Vagina (tissue), 2 donors: ENCODE measurements around the gene PRM3. TPM values are rescaled to one million over a fixed set of nuclear protein-coding genes. Genes with fewer than 3 reads are reported as not detected.

Experiments
- DNase-seq, 2 donors: peaks; one replicate each; pipeline ENCODE4 v3.0.0-alpha.2; 2017; ENCODE audit errors: extremely low spot score in 2 of 2
- H3K27ac ChIP-seq: fragments of 200-600 bp; sonication (generic); one replicate; pipeline ENCODE4 v1.5.1; 2019
- H3K27me3 ChIP-seq: fragments of 200-600 bp; sonication (generic); one replicate; pipeline ENCODE4 v1.5.1; 2019
- H3K36me3 ChIP-seq, 2 donors: fragments of 200-600 bp; sonication (generic); one replicate each; pipeline ENCODE4 v1.5.1; 2017 to 2019
- H3K4me1 ChIP-seq: fragments of 200-600 bp; sonication (generic); one replicate; pipeline ENCODE4 v1.5.1; 2019
- H3K4me3 ChIP-seq, 2 donors: fragments of 200-600 bp; sonication (generic); 1 replicate in 1 of 2; 2 replicates in 1 of 2; pipeline ENCODE4 v1.5.1; 2016 to 2019
- H3K9me3 ChIP-seq: fragments of 200-600 bp; sonication (generic); one replicate; pipeline ENCODE4 v1.5.1; 2019
- CTCF ChIP-seq, 3 experiments: fragments of 450-650 bp in 2 of 3; fragments of 200-600 bp in 1 of 3; sonication (generic) in 1 of 3; IDR thresholded peaks; one replicate each; pipeline ENCODE4 v1.5.1; 2017 to 2019; ENCODE audit warnings: antibody characterized with exemption in 3 of 3, mild to moderate bottlenecking in 2 of 3, moderate library complexity in 2 of 3
- POLR2A ChIP-seq, 2 donors: fragments of 450-650 bp; IDR thresholded peaks; one replicate each; pipeline ENCODE4 v1.6.1; 2017; ENCODE audit warnings: antibody characterized with exemption in 2 of 2, mild to moderate bottlenecking in 2 of 2, moderate library complexity in 2 of 2
- POLR2AphosphoS5 ChIP-seq, 2 donors: sonication (generic); formaldehyde crosslinking; IDR thresholded peaks; one replicate each; pipeline ENCODE4 v1.9.0; 2017; ENCODE audit warnings: antibody characterized with exemption in 2 of 2, mild to moderate bottlenecking in 2 of 2, low read depth in 1 of 2; ENCODE audit not compliant: insufficient read depth in 1 of 2
- intact Hi-C: fragments of 100-400 bp; cut with DNase I; formaldehyde crosslinking; loops from one replicate; pipeline ENCODE4 v1.15.1; 2023
- total RNA-seq: library from RNA; depleted of rRNA; stranded (reverse); fragments of >200 nt; gene quantifications from one replicate; pipeline ENCODE4 v1.2.3, GENCODE V29; 2016

PRM3 gene
- total RNA-seq, 1 donor from 2014 or later = not detected

- Histone ChIP-seq H3K4me1 (no peaks in the 10 kb centered on the region), H3K27ac (no peak overlapping the region), H3K9me3 (no peaks in the 10 kb centered on the region), H3K27me3 (no peaks in the 10 kb centered on the region), H3K36me3 (no peaks in the 10 kb centered on the region), H3K4me3 (no peak overlapping the region)
- intact Hi-C loops = no loop called here
- DNase-seq = no peak
- TF ChIP-seq POLR2AphosphoS5 (IDR thresholded peaks at IDR 0.05; ENCODE audit: insufficient read depth in 1 of 2, low read depth in 1 of 2) = no peak
- TF ChIP-seq POLR2A (IDR thresholded peaks at IDR 0.05) = no peak
- no peak for TF ChIP-seq CTCF (IDR thresholded peaks at IDR 0.05)
These were observed 33.0 kb upstream of the PRM3 start for GRCh38 chr16:11306381-11306780.

GRCh38 chr16:11303405-11304138 is 30.1 kb upstream of the PRM3 start:
- Histone ChIP-seq H3K9me3 (no peaks in the 10 kb centered on the region), H3K36me3 (no peaks in the 10 kb centered on the region), H3K27me3 (no peaks in the 10 kb centered on the region), H3K4me1 (no peaks in the 10 kb centered on the region), H3K4me3 (no peak overlapping the region), H3K27ac (no peak overlapping the region)
- no peak for DNase-seq
- TF ChIP-seq POLR2A (IDR thresholded peaks at IDR 0.05) (no peak), CTCF (IDR thresholded peaks at IDR 0.05) (no peak), POLR2AphosphoS5 (IDR thresholded peaks at IDR 0.05; ENCODE audit: insufficient read depth in 1 of 2, low read depth in 1 of 2) (no peak)
- intact Hi-C loops = no loop called here

- Histone ChIP-seq H3K4me1 (peaks cover 3% of the 10 kb centered on the region), H3K9me3 (no peaks in the 10 kb centered on the region), H3K36me3 (no peaks in the 10 kb centered on the region), H3K27me3 (no peaks in the 10 kb centered on the region), H3K4me3 (no peak overlapping the region), H3K27ac (no peak overlapping the region)
- intact Hi-C loops = no loop called here
- TF ChIP-seq CTCF (IDR thresholded peaks at IDR 0.05) (no peak), POLR2AphosphoS5 (IDR thresholded peaks at IDR 0.05; ENCODE audit: insufficient read depth in 1 of 2, low read depth in 1 of 2) (no peak), POLR2A (IDR thresholded peaks at IDR 0.05) (no peak)
- no peak for DNase-seq
These were observed 29.5 kb upstream of the PRM3 start for GRCh38 chr16:11302977-11303376.

GRCh38 chr16:11301645-11302501 is 28.4 kb upstream of the PRM3 start:
- DNase-seq = no peak
- Histone ChIP-seq H3K27me3 (no peaks in the 10 kb centered on the region), H3K4me1 (peaks cover 14% of the 10 kb centered on the region), H3K36me3 (no peaks in the 10 kb centered on the region), H3K4me3 (no peak overlapping the region), H3K27ac (no peak overlapping the region), H3K9me3 (no peaks in the 10 kb centered on the region)
- TF ChIP-seq POLR2AphosphoS5 (IDR thresholded peaks at IDR 0.05; ENCODE audit: insufficient read depth in 1 of 2, low read depth in 1 of 2) (no peak), CTCF (IDR thresholded peaks at IDR 0.05) (no peak), POLR2A (IDR thresholded peaks at IDR 0.05) (no peak)
- intact Hi-C loops = no loop called here

GRCh38 chr16:11300560-11300892 is 27.1 kb upstream of the PRM3 start:
- no peak for TF ChIP-seq CTCF (IDR thresholded peaks at IDR 0.05)
- TF ChIP-seq POLR2A (IDR thresholded peaks at IDR 0.05) = no peak
- TF ChIP-seq POLR2AphosphoS5 (IDR thresholded peaks at IDR 0.05; ENCODE audit: insufficient read depth in 1 of 2, low read depth in 1 of 2) = no peak
- H3K9me3 ChIP-seq = no peaks in the 10 kb centered on the region
- H3K4me3 ChIP-seq = no peak overlapping the region
- intact Hi-C loops = no loop called here
- no peak overlapping the region for H3K27ac ChIP-seq
- no peaks in the 10 kb centered on the region for H3K36me3 ChIP-seq
- H3K27me3 ChIP-seq = no peaks in the 10 kb centered on the region
- DNase-seq = no peak
- H3K4me1 ChIP-seq = peaks cover 17% of the 10 kb centered on the region
